Endodermal cell (in vitro differentiated cells): ENCODE measurements around the gene PPP1R12A. TPM values are rescaled to one million over a fixed set of nuclear protein-coding genes. Genes with fewer than 3 reads are reported as not detected.

ENCODE experiments used
- DNase-seq: peaks from one replicate; pipeline ENCODE4 v3.0.0-alpha.2; 2017
- H3K27ac ChIP-seq: 2 replicates; pipeline ENCODE4 v1.5.1; 2013; ENCODE audit warnings: mild to moderate bottlenecking, low read depth, low read length, moderate library complexity
- H3K27me3 ChIP-seq: 2 replicates; pipeline ENCODE4 v1.6.1; 2013; ENCODE audit warnings: mild to moderate bottlenecking, low read length, moderate library complexity; ENCODE audit not compliant: insufficient read depth, control insufficient read depth, poor library complexity, severe bottlenecking
- H3K36me3 ChIP-seq: 2 replicates; pipeline ENCODE4 v1.7.0; 2013; ENCODE audit warnings: mild to moderate bottlenecking, low read length, moderate library complexity; ENCODE audit not compliant: control insufficient read depth, insufficient read depth
- H3K4me1 ChIP-seq: one replicate; pipeline ENCODE4 v1.7.0; 2013; ENCODE audit warnings: low read length; ENCODE audit not compliant: control insufficient read depth, insufficient read depth
- H3K4me3 ChIP-seq: 2 replicates; pipeline ENCODE4 v1.5.1; 2013; ENCODE audit warnings: mild to moderate bottlenecking, low read length, moderate library complexity
- H3K9ac ChIP-seq: 2 replicates; pipeline ENCODE4 v1.6.1; 2013; ENCODE audit warnings: mild to moderate bottlenecking, low read length, moderate library complexity; ENCODE audit not compliant: poor library complexity, severe bottlenecking; ENCODE audit errors: extremely low read depth
- H3K9me3 ChIP-seq: 2 replicates; pipeline ENCODE4 v1.6.1; 2013; ENCODE audit warnings: mild to moderate bottlenecking, low read length, moderate library complexity; ENCODE audit not compliant: control insufficient read depth
- H3K27ac Mint-ChIP-seq: 2 replicates; pipeline ENCODE4 v1.8.0; 2020; ENCODE audit warnings: mixed read lengths
- H3K27me3 Mint-ChIP-seq: 2 replicates; pipeline ENCODE4 v1.8.0; 2021; ENCODE audit warnings: mild to moderate bottlenecking, mixed read lengths; ENCODE audit not compliant: insufficient read depth
- H3K36me3 Mint-ChIP-seq: 2 replicates; pipeline ENCODE4 v1.8.0; 2020; ENCODE audit warnings: low read depth, mixed read lengths
- H3K4me1 Mint-ChIP-seq: 2 replicates; pipeline ENCODE4 v1.8.0; 2020; ENCODE audit warnings: mixed read lengths
- H3K4me3 Mint-ChIP-seq: 2 replicates; pipeline ENCODE4 v1.8.0; 2020; ENCODE audit warnings: mild to moderate bottlenecking, moderate library complexity, mixed read lengths
- H3K9me3 Mint-ChIP-seq: 2 replicates; pipeline ENCODE4 v1.8.0; 2020; ENCODE audit warnings: mild to moderate bottlenecking, mixed read lengths
- CTCF ChIP-seq: fragments of 200-600 bp; sonication (generic); conservative IDR thresholded peaks from 2 replicates; pipeline ENCODE4 v1.5.0; 2021; ENCODE audit warnings: antibody characterized with exemption, mild to moderate bottlenecking
- WGBS, 2 experiments: methylation state at CpG; one replicate each; pipeline versions ENCODE4 v1.1.5 to v1.1.7; 2013; ENCODE audit warnings: missing lambda C conversion rate in 2 of 2, mixed read lengths in 1 of 2; ENCODE audit not compliant: insufficient coverage in 1 of 2, insufficient read length in 1 of 2; 5-methylcytosine and 5-hydroxymethylcytosine counted together
- total RNA-seq, 2 donors: library from RNA; stranded (reverse); fragmentation: NEBNext Ultra II Directional in 1 of 2; extraction: Animal tissue kit (Norgen Biotek cat#: 25700) in 1 of 2; gene quantifications; 2 replicates in 1 of 2; 3 replicates in 1 of 2; pipeline ENCODE4 v1.2.1, GENCODE V29; 2021

Gene PPP1R12A
- total RNA-seq, 2 donors from 2014 or later = 80.0 to 94.7 TPM

GRCh38 chr12:79926951-79927350, 7.9 kb downstream of the PPP1R12A start:
- TF ChIP-seq CTCF = no peak
- no peaks in the 10 kb centered on the region for H3K4me1 ChIP-seq
- no peak overlapping the region for H3K27ac Mint-ChIP-seq
- no peak overlapping the region for H3K27ac ChIP-seq
- H3K4me1 Mint-ChIP-seq = peaks cover 8% of the 10 kb centered on the region
- peaks cover 8% of the 10 kb centered on the region for H3K36me3 Mint-ChIP-seq
- no peak overlapping the region for H3K4me3 Mint-ChIP-seq
- H3K27me3 Mint-ChIP-seq = no peaks in the 10 kb centered on the region
- H3K9me3 ChIP-seq = peaks cover 3% of the 10 kb centered on the region
- H3K27me3 ChIP-seq = no peaks in the 10 kb centered on the region
- no peak overlapping the region for H3K9ac ChIP-seq
- H3K9me3 Mint-ChIP-seq = no peaks in the 10 kb centered on the region
- 100% methylated on average over 1 to 2 of the region's 3 CpGs for WGBS, 2 experiments
- no peak for DNase-seq
- H3K36me3 ChIP-seq = peaks cover 14% of the 10 kb centered on the region
- no peak overlapping the region for H3K4me3 ChIP-seq

GRCh38 chr12:79925492-79925891, 9.4 kb downstream of the PPP1R12A start:
- Mint-ChIP-seq H3K4me3 (no peak overlapping the region), H3K27ac (no peak overlapping the region), H3K4me1 (peaks cover 5% of the 10 kb centered on the region), H3K9me3 (no peaks in the 10 kb centered on the region), H3K36me3 (peaks cover 8% of the 10 kb centered on the region), H3K27me3 (no peaks in the 10 kb centered on the region)
- no peak for TF ChIP-seq CTCF
- no peak overlapping the region for H3K27ac ChIP-seq
- H3K27me3 ChIP-seq = no peaks in the 10 kb centered on the region
- H3K36me3 ChIP-seq = peaks cover 14% of the 10 kb centered on the region
- no peaks in the 10 kb centered on the region for H3K4me1 ChIP-seq
- H3K9me3 ChIP-seq = peaks cover 3% of the 10 kb centered on the region
- DNase-seq = no peak
- no peak overlapping the region for H3K4me3 ChIP-seq
- 100% methylated on average over 1 of the region's 1 CpG; no CpG with 5 or more reads in 1 of the 2 experiments for WGBS, 2 experiments
- no peak overlapping the region for H3K9ac ChIP-seq

GRCh38 chr12:79921786-79922185, 13.1 kb downstream of the PPP1R12A start:
- Mint-ChIP-seq H3K4me3 (no peak overlapping the region), H3K9me3 (no peaks in the 10 kb centered on the region), H3K4me1 (peaks cover 3% of the 10 kb centered on the region), H3K36me3 (peaks cover 4% of the 10 kb centered on the region), H3K27ac (no peak overlapping the region), H3K27me3 (no peaks in the 10 kb centered on the region)
- no peak overlapping the region for H3K4me3 ChIP-seq
- TF ChIP-seq CTCF = no peak
- DNase-seq = no peak
- peaks cover 12% of the 10 kb centered on the region for H3K36me3 ChIP-seq
- no peaks in the 10 kb centered on the region for H3K27me3 ChIP-seq
- H3K4me1 ChIP-seq = no peaks in the 10 kb centered on the region
- no peak overlapping the region for H3K9ac ChIP-seq
- no peak overlapping the region for H3K27ac ChIP-seq
- H3K9me3 ChIP-seq = no peaks in the 10 kb centered on the region
- 92% methylated on average over 1 of the region's 1 CpG; no CpG with 5 or more reads in 1 of the 2 experiments for WGBS, 2 experiments
